Measurements from ENCODE around the gene ADGRL3. TPM values are rescaled to one million over a fixed set of nuclear protein-coding genes. Genes with fewer than 3 reads are reported as not detected.

The ADGRL3 gene
- total RNA-seq, 2 donors from 2014 or later: 48.0 to 54.3 TPM

DNA sequence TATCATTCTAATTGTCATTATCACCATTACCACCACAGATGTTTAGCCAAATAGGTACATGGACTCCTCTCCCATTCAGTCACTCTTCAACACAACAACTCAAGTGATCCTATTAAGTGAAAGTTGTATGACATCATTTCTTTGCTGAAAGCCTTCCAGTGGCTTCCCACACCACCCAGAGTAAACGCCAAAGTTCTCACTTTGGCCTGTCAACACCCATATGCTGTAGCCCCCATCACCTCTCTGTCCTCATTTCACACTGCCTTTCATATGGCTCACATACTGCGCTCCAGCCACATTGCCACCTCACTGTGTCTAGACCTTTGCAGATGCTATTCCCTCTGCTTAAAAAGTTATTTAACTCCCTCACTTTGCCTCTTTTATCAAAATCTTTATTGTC, 682.3 kb downstream of the ADGRL3 start:
- intact Hi-C loops (cut with DNase I): no loop called here
- DNase-seq (ENCODE audit: low spot score): no peak

GRCh38 chr4:61886131-61886530, 686.0 kb downstream of the ADGRL3 start:
- DNase-seq (ENCODE audit: low spot score): no peak
- intact Hi-C loops (cut with DNase I): no loop called here

DNA sequence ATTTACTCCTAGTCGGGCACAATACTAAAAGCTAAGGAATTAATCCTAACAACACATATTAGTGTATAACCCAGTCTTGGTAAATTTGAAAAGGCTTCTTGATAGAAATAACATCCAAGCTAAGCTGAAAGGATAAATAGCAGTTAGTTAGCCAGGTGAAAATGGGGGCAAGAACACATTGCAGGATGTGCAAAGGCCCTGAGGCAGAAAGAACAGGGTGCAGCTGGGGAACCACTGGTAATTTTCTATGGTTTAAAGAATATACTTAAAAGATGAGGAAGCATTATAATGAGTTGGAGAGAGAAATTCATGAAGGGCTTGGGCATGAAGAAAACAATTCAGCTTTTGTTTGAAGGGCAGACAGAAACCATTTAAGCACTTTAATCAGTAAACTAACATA, 689.0 kb downstream of the ADGRL3 start:
- no peak for DNase-seq (ENCODE audit: low spot score)
- intact Hi-C loops (cut with DNase I): no loop called here

DNA sequence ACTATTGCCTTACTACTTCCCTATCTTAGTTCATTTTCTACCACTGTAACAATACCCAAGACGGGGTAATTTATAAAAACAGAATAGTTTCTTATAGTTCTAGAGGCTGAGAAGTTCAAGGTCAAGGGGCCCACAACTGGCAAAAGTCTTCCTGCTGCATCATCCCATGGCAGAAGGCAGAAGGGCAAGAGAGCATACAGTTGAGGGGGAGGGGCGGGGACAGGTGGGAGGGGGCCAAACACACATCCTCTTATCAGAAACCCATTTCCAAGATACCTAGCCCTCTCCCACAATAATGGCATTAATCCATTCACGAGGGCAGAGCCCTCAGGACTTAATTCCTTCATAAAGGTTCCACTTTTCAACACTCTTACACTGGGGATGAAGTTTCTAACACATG, 690.2 kb downstream of the ADGRL3 start:
- intact Hi-C loops (cut with DNase I): no loop called here

DNA sequence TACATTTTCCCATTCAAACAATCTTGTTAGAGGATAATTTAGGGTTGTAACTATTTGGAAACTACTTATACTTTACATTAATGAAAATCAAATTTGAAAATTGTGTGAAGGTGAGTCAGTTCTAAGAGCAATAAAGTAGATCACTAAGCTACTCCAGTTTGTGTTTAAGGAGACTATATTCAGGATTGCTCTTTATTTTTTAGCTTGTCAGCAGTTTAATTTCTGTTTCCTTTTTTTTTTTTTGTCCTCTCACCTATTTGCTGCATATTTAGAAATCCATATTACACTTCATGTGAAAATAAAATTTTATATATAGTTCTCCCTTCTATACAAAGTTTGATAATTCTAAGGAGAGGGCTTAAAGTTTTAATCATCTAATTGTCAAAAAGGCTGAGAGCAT, 691.8 kb downstream of the ADGRL3 start:
- intact Hi-C loops (cut with DNase I): no loop called here
- DNase-seq (ENCODE audit: low spot score): no peak

More for the DNA sequence above, 690.2 kb downstream of the ADGRL3 start:
- no peak for DNase-seq (ENCODE audit: low spot score)

DNA sequence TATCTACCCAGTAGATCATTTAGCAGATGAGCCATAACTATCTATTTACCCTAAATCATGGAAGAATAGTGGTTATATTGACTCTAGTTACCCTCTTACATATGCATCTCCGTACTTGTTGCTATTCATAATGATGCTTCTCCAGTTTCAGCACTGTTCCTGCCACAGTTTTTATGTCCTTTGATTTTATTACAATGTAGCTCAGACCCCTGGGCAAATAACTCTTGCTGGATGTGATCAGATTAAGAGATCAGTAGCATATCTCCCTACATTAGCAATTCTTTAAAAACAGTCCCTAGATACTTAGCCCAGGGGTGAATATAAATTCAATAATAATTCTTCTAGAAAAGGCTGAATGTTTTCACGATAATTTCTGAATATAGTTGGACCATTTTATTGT, 696.5 kb downstream of the ADGRL3 start:
- intact Hi-C loops (cut with DNase I): loop anchor here in 1 of 2 donors (2.0 kb wide), 1 partner anchor 60 kb away; no protein-coding TSS in a partner anchor
- DNase-seq (ENCODE audit: low spot score): no peak

DNA sequence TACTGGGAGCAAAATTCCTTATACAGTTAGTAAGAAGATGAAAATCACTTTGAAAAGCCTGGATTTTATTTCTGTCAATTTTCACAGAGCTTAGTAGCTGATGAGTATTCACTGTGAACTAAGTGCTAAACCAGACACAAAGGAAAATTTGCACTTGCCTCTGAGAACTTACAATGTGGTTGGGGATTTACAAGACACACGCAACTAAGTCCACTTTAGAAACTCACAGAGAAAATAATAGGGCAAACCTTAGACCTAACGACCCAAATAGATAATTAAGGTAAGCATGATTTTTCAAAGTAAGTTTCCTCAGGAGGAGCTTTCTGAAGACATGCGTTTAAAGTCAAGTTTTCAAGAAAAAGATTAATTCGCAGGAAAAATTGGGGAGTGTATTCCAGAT, 708.9 kb downstream of the ADGRL3 start:
- DNase-seq (ENCODE audit: low spot score): no peak
- intact Hi-C loops (cut with DNase I): no loop called here

DNA sequence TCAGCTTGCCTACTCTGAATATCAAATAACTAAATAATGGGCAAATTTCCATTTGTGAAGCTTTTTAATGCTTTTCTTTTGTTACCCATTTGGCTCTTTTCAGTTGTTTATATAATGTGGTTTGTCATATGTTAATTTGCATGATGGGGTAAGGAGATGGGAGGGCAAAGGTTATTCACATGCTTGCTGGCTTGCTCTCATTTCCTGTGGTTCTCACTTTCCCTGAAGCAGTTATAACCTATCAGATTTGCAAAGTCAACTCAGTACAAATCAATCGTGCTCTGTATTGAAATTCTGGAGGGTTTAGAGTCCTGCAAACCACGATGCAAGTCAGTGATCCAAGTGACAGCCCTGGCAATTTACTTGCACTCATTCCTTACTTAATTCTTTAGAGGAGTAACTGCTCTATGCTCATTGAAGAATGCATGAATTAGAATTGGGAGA, 711.2 kb downstream of the ADGRL3 start:
- no peak for DNase-seq (ENCODE audit: low spot score)
- intact Hi-C loops (cut with DNase I): no loop called here

DNA sequence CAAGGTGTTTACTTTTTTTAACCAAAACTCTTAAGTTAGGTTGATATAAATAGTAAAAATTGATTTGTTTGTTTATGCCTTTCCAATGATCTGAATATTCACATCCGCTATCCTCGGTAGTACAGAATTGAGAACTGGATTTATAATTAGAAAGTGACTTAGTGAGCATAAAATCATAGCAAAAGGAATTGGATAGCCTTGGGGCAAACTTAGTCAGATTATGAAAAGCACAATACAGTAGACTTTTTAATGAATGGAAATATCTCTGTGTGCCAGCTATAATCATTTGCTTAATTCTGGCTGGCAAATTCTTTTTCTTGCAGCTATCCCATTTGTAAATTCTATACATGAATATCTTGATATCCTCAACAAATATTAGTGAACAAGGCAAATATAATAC, 713.5 kb downstream of the ADGRL3 start:
- intact Hi-C loops (cut with DNase I): no loop called here
- no peak for DNase-seq (ENCODE audit: low spot score)

DNA sequence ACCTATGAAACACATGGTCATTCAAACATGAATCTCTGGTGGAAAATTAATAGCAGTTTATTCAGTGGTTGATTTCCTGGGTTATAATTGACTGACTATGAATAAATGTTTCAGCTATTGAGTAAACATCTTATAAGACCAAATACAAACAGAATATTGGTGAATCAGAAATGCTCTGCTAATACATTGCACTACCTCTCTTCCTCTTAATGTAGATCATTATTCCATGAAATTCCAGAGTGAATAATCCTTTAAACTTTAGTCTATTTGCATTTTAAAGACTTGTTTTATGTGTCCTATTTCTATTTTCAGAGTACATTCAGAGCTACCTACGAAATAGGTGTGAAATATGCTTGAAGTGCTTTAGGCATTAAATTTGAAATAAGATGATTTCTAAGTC, 715.4 kb downstream of the ADGRL3 start:
- DNase-seq (ENCODE audit: low spot score): no peak
- intact Hi-C loops (cut with DNase I): no loop called here

GRCh38 chr4:61918507-61918906, 718.4 kb downstream of the ADGRL3 start:
- no peak for DNase-seq (ENCODE audit: low spot score)
- intact Hi-C loops (cut with DNase I): no loop called here

GRCh38 chr4:61918987-61919386, 718.9 kb downstream of the ADGRL3 start:
- no peak for DNase-seq (ENCODE audit: low spot score)

DNA sequence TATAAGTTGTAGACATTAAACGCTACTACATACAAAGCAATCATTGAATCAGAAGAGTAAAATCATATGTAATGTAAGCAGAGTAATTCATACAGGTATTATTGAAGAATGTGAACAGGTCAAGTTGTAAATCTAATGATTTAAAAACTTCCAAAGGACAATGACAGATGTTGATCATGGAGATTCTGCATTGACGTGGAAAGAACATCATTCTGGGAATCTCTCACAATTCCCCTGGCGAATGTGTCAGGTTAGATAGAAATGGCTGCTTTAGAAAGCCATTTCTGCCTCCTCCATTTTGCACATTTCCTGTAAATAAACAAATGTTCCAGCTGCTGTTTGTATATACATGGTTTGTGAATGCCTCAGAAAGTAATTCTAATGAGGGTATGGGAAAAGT, 719.4 kb downstream of the ADGRL3 start:
- intact Hi-C loops (cut with DNase I): no loop called here
- no peak for DNase-seq (ENCODE audit: low spot score)

More at GRCh38 chr4:61918987-61919386, 718.9 kb downstream of the ADGRL3 start:
- intact Hi-C loops (cut with DNase I): no loop called here

- intact Hi-C loops (cut with DNase I): no loop called here
- no peak for DNase-seq (ENCODE audit: low spot score)
Measured at GRCh38 chr4:61921920-61922319, 721.8 kb downstream of the ADGRL3 start.

- intact Hi-C loops (cut with DNase I): no loop called here
- DNase-seq (ENCODE audit: low spot score): no peak
Measured at GRCh38 chr4:61922766-61923165, 722.6 kb downstream of the ADGRL3 start.

DNA sequence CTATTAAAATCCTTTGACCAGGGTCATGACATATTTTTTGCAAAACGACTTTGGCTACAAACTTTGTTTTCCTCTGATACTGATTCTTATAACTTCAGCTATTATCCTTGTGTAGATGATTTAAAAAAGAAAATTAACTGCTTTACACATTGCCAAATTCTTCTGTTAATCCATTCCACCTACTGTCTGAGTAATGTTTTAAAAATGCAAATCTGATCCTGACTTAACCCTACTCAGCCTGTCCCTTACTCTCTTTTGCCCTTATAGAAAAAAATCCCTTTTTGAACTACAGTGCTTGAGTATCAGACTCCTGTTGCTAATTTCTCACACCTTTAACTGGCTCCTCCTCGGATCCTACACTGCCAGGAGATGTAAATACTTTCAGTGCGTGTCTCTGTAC, 723.1 kb downstream of the ADGRL3 start:
- DNase-seq (ENCODE audit: low spot score): no peak
- intact Hi-C loops (cut with DNase I): no loop called here

DNA sequence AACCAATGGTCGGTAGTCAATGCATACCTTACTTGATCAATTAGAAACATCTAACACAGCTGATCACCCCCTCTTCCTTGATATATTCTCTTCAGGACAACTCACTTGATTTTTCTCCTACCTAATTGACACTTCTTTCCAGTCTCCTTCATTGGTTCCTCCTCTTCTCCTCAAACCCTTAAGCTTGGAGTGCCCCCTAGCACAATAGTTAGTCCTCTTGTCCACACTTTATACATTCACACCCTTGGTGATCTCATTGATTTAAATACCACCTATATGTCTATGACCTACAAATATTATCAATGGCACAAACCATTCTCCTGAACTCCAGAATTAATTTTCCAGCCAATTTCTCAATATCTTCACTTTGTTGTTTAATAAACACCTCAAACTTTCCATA, 724.0 kb downstream of the ADGRL3 start:
- DNase-seq (ENCODE audit: low spot score): no peak
- intact Hi-C loops (cut with DNase I): no loop called here

DNA sequence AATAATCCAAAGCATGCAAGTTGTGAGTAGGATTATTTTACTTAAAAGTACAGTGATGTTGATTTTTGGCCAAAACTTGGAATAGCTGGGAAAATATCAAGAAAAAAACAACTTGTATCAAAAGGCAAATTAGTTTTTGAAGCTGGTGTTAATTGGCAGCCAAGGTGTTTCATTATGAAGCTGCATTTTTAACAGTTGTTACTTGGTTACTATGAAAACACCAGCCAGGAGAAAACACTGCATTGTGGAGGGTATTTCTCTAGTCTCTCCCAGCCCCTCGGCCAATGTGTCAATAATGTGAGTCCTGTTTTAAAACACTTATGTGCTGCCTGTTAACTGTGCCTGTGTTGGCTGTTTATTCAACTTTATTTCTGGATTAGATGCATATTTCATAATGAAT, 733.4 kb downstream of the ADGRL3 start:
- DNase-seq (ENCODE audit: low spot score): no peak
- intact Hi-C loops (cut with DNase I): no loop called here

- no peak for DNase-seq (ENCODE audit: low spot score)
- intact Hi-C loops (cut with DNase I): no loop called here
Measured at GRCh38 chr4:61934198-61934597, 734.1 kb downstream of the ADGRL3 start.

DNA sequence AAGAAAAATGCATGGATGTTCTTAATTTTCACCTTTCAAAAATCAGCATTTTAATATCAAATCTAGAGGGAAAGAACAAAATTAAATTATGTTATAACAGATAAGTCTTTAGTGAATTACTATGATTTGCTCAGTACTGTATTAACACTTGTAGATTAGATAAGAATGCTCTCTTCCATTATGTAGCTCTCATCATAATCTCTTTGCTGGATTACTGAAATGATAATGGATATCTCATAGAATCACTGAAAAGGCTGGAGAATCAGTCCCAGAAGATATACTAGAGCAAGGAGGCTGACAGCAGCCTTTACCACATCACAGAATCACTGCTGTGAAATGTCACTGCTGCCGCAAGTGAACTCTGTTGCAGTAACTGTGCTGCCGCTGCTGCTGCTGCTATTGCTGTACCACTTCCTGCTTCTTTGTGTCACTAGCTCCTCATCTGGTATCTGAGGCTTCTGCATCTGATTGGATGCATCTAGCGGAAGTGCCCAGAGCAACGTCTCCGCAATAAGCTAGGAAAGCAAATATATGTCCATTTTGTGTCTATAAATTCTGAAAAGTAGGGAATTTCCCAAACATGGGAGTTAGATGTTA, 738.2 kb downstream of the ADGRL3 start:
- DNase-seq (ENCODE audit: low spot score): no peak
- intact Hi-C loops (cut with DNase I): no loop called here

- DNase-seq (ENCODE audit: low spot score): no peak
- intact Hi-C loops (cut with DNase I): no loop called here
Measured at GRCh38 chr4:61950625-61951024, 750.5 kb downstream of the ADGRL3 start.

- no peak for DNase-seq (ENCODE audit: low spot score)
- intact Hi-C loops (cut with DNase I): no loop called here
Measured at GRCh38 chr4:61953386-61953785, 753.3 kb downstream of the ADGRL3 start.
